ENCODE data around the gene UQCC2. TPM values are rescaled to one million over a fixed set of nuclear protein-coding genes. Genes with fewer than 3 reads are reported as not detected.
A peak's percentile ranks its signal among the peaks of the same experiment; 100 is the strongest.

The UQCC2 gene
- total and polyA plus RNA-seq, 4 donors: 7.8 to 141 (median 48.1) TPM

DNA sequence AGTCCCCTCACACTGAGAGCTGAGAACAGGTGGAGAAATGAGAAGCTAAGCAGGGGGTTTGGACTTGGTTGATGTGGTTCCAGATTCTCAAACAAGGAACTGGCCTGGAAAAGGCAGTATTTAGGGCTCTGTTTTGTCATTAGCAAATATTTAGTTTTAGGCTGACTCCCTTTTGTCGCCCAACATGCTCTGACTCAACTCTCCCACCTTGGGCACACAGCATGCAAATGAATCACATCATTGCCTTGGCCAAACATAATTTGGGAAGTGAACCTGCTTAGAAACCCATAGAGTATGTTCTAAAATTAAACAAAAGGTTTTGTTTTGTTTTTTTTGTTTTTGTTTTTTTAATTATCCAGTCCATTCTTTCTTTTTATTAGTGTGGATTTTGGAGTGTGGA is 9.5 kb upstream of the UQCC2 start:
- ATAC-seq (ENCODE audit: insufficient read depth, low FRiP score): no peak
- no peak for TF ChIP-seq CTCF (IDR thresholded peaks at IDR 0.05; ENCODE audit: control extremely low read depth, extremely low read depth)
- Histone ChIP-seq H3K36me3 (ENCODE audit: control insufficient read depth in 4 of 4, insufficient read depth in 4 of 4, low read length in 4 of 4) (no peaks in the 10 kb centered on the region), H3K9ac (ENCODE audit: insufficient read depth in 1 of 2, low read length in 2 of 2) (no peak overlapping the region), H3K9me3 (ENCODE audit: control insufficient read depth in 4 of 4, insufficient read depth in 3 of 4, low read length in 3 of 4) (no peaks in the 10 kb centered on the region), H3K4me1 (ENCODE audit: control insufficient read depth in 5 of 5, insufficient read depth in 5 of 5, low read length in 5 of 5) (peaks cover 7 to 60% (median 34%) of the 10 kb centered on the region in 5 donors), H3K27ac (ENCODE audit: low read depth in 1 of 2, low read length in 1 of 2) (no peak overlapping the region), H3K4me3 (no peak overlapping the region), H3K27me3 (ENCODE audit: control insufficient read depth in 3 of 3, insufficient read depth in 3 of 3, low read length in 2 of 3) (no peaks in the 10 kb centered on the region)
- DNase-seq: no peak
- 61 to 89% methylated on average over 1 of the region's 1 CpG for WGBS, 2 donors

- 61 to 73% methylated on average over 11 of the region's 11 CpGs for WGBS, 2 donors
- Histone ChIP-seq H3K9me3 (ENCODE audit: control insufficient read depth in 4 of 4, insufficient read depth in 3 of 4, low read length in 3 of 4) (no peaks in the 10 kb centered on the region), H3K36me3 (ENCODE audit: control insufficient read depth in 4 of 4, insufficient read depth in 4 of 4, low read length in 4 of 4) (no peaks in the 10 kb centered on the region), H3K27ac (ENCODE audit: low read depth in 1 of 2, low read length in 1 of 2) (peak overlapping the region in 1 of 2 donors; percentile 30), H3K4me3 (no peak overlapping the region), H3K27me3 (ENCODE audit: control insufficient read depth in 3 of 3, insufficient read depth in 3 of 3, low read length in 2 of 3) (no peaks in the 10 kb centered on the region), H3K4me1 (ENCODE audit: control insufficient read depth in 5 of 5, insufficient read depth in 5 of 5, low read length in 5 of 5) (peaks cover 7 to 57% (median 34%) of the 10 kb centered on the region in 5 donors), H3K9ac (ENCODE audit: insufficient read depth in 1 of 2, low read length in 2 of 2) (no peak overlapping the region)
- TF ChIP-seq CTCF (IDR thresholded peaks at IDR 0.05; ENCODE audit: control extremely low read depth, extremely low read depth): no peak
- peak in 2 of 3 donors; percentile 58 to 76 for DNase-seq
- ATAC-seq (ENCODE audit: insufficient read depth, low FRiP score): peak; percentile 68
Observed at GRCh38 chr6:33719326-33719987, 8.0 kb upstream of the UQCC2 start.

DNA sequence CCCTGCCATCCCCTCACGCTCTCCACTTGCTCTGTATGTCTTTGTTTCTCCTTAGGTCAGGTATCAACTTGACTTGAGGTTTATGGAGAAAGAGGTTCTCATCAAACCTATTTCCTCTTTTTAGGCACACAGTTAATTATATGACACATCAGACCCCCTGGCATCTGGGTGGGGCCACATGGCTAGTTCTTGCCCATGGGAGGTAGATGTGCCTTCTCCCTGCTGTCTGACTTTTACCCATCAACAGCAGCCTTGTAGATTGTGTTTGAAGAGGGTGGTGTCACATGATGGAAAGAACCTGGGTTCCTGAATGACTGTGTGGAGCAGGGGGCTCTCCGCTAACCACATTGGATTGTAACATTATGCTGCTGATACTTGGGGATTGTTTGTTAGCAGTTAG is 7.2 kb upstream of the UQCC2 start:
- Histone ChIP-seq H3K27me3 (ENCODE audit: control insufficient read depth in 3 of 3, insufficient read depth in 3 of 3, low read length in 2 of 3) (no peaks in the 10 kb centered on the region), H3K4me1 (ENCODE audit: control insufficient read depth in 5 of 5, insufficient read depth in 5 of 5, low read length in 5 of 5) (peaks cover 7 to 50% (median 27%) of the 10 kb centered on the region in 5 donors), H3K27ac (ENCODE audit: low read depth in 1 of 2, low read length in 1 of 2) (peak overlapping the region in 1 of 2 donors; percentile 18), H3K4me3 (no peak overlapping the region), H3K9me3 (ENCODE audit: control insufficient read depth in 4 of 4, insufficient read depth in 3 of 4, low read length in 3 of 4) (no peaks in the 10 kb centered on the region), H3K9ac (ENCODE audit: insufficient read depth in 1 of 2, low read length in 2 of 2) (no peak overlapping the region), H3K36me3 (ENCODE audit: control insufficient read depth in 4 of 4, insufficient read depth in 4 of 4, low read length in 4 of 4) (no peaks in the 10 kb centered on the region)
- ATAC-seq (ENCODE audit: insufficient read depth, low FRiP score): no peak
- TF ChIP-seq CTCF (IDR thresholded peaks at IDR 0.05; ENCODE audit: control extremely low read depth, extremely low read depth): no peak
- 89 to 94% methylated on average over 2 of the region's 2 CpGs for WGBS, 2 donors
- DNase-seq: no peak
